IPS-20b (cell line): Measurements from ENCODE around the gene PNPLA7.

Experiments used
- H3K27ac ChIP-seq: one replicate; pipeline ENCODE4 v1.5.1; 2013; ENCODE audit warnings: low read length
- H3K27me3 ChIP-seq: 2 replicates; pipeline ENCODE4 v1.6.1; 2013; ENCODE audit warnings: mild to moderate bottlenecking, low read length, inconsistent platforms; ENCODE audit not compliant: insufficient read depth
- H3K36me3 ChIP-seq: 2 replicates; pipeline ENCODE4 v1.6.1; 2013; ENCODE audit warnings: low read depth, mild to moderate bottlenecking, inconsistent platforms, low read length, moderate library complexity; ENCODE audit not compliant: insufficient read depth
- H3K4me1 ChIP-seq: 2 replicates; pipeline ENCODE4 v1.6.1; 2013; ENCODE audit warnings: mild to moderate bottlenecking, control low read depth, inconsistent platforms, low read length, moderate library complexity; ENCODE audit not compliant: insufficient read depth
- H3K4me3 ChIP-seq: 2 replicates; pipeline ENCODE4 v1.5.1; 2013; ENCODE audit warnings: mild to moderate bottlenecking, low read length, inconsistent platforms
- H3K9ac ChIP-seq: 2 replicates; pipeline ENCODE4 v1.6.1; 2013; ENCODE audit warnings: low read depth, mild to moderate bottlenecking, inconsistent platforms, low read length, moderate library complexity
- H3K9me3 ChIP-seq: 2 replicates; pipeline ENCODE4 v1.6.1; 2013; ENCODE audit warnings: mild to moderate bottlenecking, low read depth, low read length, inconsistent platforms; ENCODE audit not compliant: insufficient read depth

PNPLA7 gene

DNA sequence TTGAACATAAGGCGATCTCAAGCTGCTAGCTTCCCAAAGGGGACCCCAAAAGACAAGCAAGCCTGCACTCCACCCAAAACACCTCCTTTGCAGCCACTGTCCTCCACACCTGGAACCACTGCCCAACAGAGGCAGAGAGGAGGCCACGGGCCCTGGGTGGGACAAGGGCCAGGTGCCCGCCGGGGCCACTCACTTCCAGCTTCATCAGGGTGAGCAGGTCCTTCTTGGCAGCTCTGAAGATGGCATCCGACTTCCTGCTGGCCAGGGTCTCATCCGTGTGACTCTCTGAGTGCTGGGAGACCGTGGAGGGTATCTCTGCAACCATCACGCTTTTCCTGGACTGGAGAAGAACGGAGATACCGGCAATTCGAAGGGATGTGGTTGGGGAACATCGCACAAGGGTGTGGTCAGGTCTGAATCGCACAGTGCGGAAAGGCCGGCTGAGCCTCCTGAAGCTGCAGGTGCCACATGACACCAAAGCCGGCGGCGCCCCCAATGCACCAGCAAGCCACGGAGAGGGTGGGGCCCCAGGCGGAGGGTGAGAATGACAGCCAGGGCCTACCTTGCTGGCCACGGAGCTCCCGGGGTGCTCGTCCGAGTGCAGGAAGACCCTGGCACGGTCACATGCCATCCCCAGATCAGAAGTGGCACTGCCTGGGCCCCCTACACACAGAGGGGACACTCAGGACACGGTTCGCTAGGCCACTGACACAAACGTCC lies 44.6 kb downstream of the PNPLA7 start:
- Histone ChIP-seq H3K27ac (no peak overlapping the region), H3K36me3 (no peaks in the 10 kb centered on the region), H3K27me3 (no peaks in the 10 kb centered on the region), H3K9me3 (peaks cover 36% of the 10 kb centered on the region), H3K9ac (no peak overlapping the region), H3K4me1 (no peaks in the 10 kb centered on the region), H3K4me3 (no peak overlapping the region)

DNA sequence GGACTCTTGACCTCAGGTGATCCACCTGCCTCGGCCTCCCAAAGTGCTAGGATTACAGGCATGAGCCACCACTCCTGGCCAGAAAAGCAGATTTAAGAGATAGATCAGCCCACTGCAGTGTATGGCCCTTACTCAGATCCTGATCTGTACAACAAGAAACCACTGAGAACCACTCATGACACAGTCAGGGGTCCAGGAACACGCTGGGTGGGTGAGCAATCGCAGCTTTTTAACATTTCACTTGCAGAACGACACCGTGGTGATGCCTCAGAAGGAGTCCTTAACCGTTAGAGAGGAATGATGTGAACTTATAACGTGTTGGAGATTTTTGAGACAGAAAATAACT lies 45.8 kb downstream of the PNPLA7 start:
- H3K27me3 ChIP-seq, result no peaks in the 10 kb centered on the region
- H3K4me3 ChIP-seq, result no peak overlapping the region
- no peak overlapping the region for H3K9ac ChIP-seq
- H3K27ac ChIP-seq, result no peak overlapping the region
- H3K9me3 ChIP-seq, result peaks cover 36% of the 10 kb centered on the region
- no peaks in the 10 kb centered on the region for H3K4me1 ChIP-seq
- no peaks in the 10 kb centered on the region for H3K36me3 ChIP-seq

DNA sequence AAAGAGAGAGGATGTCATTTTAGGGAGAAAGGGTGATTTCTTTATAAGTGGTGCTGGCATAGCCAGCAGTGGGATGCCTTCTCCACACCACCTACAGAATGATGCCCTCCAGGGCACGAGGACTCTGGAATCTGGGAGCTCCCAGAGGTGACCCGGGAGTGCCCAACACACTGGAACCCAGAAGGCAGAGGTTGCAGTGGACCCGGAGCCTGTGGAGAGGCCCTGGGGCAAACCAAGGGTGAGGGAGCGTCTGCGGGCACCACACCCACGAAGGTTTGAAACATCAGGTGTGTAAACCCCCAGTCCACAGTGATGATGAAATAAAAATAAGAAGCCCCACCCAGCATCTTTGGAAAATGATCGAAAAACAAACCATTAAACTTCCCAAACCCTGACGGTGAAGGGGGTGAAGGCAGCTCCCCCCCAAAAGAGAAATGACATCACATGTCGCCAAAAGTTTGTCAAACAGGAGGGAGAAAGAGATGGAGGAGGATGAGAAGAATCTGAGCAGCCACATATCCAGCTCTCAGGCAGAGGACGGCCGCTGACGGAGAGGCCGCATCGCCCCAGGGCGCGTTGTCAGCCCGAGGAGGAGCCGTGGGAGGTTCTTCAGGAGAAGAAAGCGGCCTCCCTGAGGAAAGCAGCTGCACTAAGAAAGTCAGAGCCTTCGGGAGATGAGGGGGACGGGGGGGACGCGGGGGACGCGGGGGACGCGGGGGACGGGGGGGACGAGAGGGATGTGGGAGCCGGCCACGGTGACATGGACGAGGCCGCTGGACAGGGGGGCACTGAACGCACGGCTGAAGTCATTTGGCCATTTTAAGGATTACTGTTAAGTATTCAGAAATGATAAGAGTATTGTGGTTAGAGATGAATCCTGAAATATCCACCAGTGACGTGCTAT lies 47.9 kb downstream of the PNPLA7 start:
- Histone ChIP-seq H3K4me3 (no peak overlapping the region), H3K9ac (no peak overlapping the region), H3K27ac (no peak overlapping the region), H3K4me1 (no peaks in the 10 kb centered on the region), H3K36me3 (no peaks in the 10 kb centered on the region), H3K27me3 (no peaks in the 10 kb centered on the region), H3K9me3 (peaks cover 31% of the 10 kb centered on the region)

DNA sequence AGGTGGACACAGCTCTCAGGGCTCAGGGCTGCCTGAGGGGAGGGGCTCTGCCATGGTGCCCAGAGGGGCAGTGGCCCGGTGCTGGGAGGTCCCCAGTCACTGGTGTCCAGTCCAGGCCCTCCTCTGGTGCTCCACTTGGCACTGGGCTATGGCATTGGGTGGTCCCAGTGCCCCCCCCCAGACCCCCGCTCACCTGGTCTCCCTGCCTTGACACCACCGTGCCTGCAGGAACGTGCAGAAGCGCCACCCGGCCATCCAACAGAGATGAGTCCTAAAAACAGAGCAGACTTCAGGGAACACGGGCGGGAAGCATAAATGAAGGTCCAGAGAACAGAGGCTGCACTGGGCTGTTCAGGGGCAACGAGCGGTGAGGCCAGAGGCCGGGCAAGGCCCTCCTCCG lies 48.7 kb downstream of the PNPLA7 start:
- Histone ChIP-seq H3K9ac (no peak overlapping the region), H3K4me1 (no peaks in the 10 kb centered on the region), H3K36me3 (no peaks in the 10 kb centered on the region), H3K4me3 (no peak overlapping the region), H3K27me3 (no peaks in the 10 kb centered on the region), H3K9me3 (peaks cover 31% of the 10 kb centered on the region), H3K27ac (no peak overlapping the region)

DNA sequence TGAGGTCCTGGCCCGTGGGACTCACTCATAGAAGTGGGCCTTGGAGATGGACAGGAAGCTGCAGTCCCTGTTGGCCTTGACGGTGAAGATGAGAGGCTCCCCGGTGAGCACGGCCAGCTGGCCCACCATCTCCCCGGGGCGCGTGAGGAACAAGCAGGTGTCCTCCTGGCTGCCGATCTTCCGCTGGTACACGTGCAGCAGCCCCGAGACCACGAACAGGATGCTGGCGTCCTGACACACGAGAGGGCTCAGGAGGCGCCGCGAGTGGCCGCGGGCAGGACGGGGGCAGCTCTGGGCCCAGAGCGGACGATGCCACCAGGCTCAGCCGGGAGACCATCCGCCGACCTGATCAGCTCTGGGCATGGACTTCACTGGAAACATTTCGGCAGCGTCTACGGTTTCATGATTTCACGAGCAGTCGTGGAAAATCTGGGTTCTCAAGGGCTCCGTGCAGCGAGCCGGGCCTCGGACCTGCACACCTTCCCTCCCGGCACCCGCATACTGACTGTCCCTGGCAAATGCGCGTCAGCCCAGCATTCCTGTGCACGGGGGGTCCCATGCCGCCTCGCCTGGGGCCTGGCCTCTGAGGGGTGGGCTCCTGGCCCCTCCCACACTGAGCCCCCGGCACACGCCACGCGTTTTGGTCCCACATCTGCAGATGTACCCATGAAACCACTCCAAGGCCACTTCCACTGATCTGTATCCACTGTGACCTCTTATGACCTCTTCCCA lies 49.4 kb downstream of the PNPLA7 start:
- no peak overlapping the region for H3K9ac ChIP-seq
- H3K36me3 ChIP-seq, result no peaks in the 10 kb centered on the region
- no peak overlapping the region for H3K4me3 ChIP-seq
- H3K27me3 ChIP-seq, result no peaks in the 10 kb centered on the region
- H3K27ac ChIP-seq, result no peak overlapping the region
- H3K4me1 ChIP-seq, result no peaks in the 10 kb centered on the region
- peaks cover 31% of the 10 kb centered on the region for H3K9me3 ChIP-seq

DNA sequence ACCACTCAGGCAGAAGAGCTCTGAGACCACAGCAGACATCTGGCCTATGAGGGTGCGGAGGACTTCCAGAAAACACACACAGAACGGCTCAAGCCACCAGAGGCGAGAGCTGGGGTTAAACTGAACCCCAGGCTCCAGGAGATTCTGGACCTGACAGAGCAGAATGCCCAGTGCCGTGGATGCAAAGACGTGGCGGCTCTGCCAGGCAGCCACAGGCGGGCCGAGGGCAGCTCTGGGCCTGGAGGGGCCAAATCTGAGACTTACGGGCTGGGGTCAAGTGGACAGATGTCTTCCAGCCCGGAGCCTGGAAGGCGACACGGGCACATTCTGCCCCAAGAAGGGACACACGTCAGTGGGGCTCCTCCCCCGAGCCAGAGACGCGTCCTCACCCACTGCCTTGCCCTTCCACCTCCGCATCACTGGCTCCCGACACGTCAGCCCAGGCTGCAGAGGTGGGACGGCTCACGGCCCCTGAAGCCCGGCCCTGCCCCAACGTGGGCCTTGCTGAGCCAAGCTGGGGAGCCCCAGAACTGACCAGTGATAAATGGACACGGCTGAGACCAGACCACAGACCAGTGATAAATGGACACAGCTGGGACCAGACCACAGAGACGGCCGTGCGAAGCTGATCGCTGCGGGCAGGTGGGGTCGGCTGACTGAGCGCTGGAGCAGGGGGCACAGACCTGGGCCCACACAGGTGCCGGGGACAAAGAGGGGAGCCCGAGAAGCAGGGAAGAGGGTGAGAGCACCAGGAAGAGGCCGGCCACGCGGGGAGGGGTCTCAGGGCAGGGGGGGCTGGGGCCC lies 50.1 kb downstream of the PNPLA7 start:
- H3K9ac ChIP-seq, result no peak overlapping the region
- H3K9me3 ChIP-seq, result peaks cover 26% of the 10 kb centered on the region
- no peak overlapping the region for H3K27ac ChIP-seq
- no peaks in the 10 kb centered on the region for H3K27me3 ChIP-seq
- no peak overlapping the region for H3K4me3 ChIP-seq
- H3K4me1 ChIP-seq, result no peaks in the 10 kb centered on the region
- H3K36me3 ChIP-seq, result no peaks in the 10 kb centered on the region

DNA sequence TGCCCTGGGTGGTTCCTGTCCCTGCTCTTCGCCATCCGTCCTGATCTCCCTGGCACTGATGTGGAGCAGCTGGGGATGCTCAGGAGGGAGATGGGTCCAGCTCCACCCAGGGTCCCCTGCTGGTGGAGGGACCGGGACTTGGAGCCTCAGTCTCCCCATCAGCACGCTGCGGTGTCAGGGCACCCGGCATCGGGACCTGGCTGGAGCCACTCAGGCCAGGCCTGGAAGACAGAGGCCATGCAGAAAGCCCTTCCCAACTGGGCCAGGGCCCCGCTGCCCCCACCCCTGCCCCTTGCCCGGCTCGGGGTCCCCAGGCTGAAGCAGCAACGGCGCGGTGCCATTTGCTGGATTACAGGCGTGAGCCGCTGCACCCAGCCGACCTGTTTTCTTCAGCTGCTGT lies 50.8 kb downstream of the PNPLA7 start:
- H3K9me3 ChIP-seq, result peaks cover 24% of the 10 kb centered on the region
- H3K27me3 ChIP-seq, result no peaks in the 10 kb centered on the region
- H3K4me3 ChIP-seq, result no peak overlapping the region
- no peak overlapping the region for H3K27ac ChIP-seq
- no peak overlapping the region for H3K9ac ChIP-seq
- H3K36me3 ChIP-seq, result no peaks in the 10 kb centered on the region
- H3K4me1 ChIP-seq, result no peaks in the 10 kb centered on the region

DNA sequence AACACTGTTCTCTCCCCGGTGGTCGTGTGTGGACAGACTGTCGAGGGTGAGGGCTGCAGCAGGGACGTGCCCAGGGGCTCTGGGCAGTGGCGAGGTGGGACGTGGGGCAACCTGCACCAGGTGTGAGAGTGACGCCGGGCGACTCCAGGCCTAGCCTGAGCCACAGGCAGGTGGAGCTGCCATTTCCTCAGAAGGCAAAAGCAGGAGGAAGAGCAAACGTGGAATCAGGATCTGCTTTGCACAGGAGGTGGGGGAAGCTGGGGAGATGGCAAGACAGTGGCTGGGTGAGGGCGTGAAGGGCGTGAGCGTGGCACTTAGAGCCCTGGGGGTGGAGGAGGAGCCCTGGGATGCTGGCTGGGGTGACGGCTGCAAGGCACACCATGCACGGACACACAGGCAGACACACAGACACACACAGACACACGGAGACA lies 51.5 kb downstream of the PNPLA7 start:
- no peak overlapping the region for H3K27ac ChIP-seq
- H3K36me3 ChIP-seq, result no peaks in the 10 kb centered on the region
- H3K4me1 ChIP-seq, result no peaks in the 10 kb centered on the region
- no peaks in the 10 kb centered on the region for H3K27me3 ChIP-seq
- H3K4me3 ChIP-seq, result no peak overlapping the region
- no peak overlapping the region for H3K9ac ChIP-seq
- H3K9me3 ChIP-seq, result peaks cover 21% of the 10 kb centered on the region

DNA sequence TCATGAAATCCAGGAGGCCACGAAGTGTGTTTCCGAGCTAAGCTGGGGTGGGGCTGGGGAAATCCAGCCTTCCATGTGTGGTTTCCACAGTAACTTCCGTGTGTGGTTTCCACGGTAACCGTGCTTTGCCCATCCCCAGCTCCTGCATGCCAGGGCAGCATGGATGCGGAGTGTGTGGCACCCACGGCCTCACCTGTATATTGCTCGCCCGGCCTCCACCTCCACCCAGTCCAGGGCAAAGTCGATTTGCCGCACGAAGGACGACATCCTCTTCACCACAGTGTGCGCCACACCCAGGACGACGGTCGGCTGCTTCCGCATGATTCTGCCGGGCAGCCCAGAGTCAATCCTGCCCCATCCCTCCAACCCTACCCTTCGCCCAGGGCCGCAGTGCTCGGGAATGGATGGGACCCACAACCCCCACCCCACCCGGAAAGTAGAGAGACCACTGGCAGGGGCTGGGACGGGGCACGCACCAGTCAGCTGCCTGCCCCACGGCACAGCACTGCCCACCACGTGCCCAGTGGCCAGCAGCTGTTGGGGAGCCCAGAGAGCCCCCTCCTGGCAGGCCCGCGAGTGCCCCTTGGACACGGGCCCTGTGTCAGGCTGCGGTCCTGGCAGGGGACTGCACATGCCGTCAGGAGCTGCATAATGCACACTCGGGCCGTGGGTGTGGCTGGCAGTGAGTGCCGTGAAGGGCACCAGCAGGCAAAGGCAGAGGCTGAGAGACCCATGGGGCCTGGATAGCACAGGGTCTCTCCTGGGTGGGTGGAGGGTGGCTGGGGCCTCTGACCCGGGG lies 52.1 kb downstream of the PNPLA7 start:
- no peaks in the 10 kb centered on the region for H3K27me3 ChIP-seq
- H3K4me3 ChIP-seq, result no peak overlapping the region
- no peaks in the 10 kb centered on the region for H3K4me1 ChIP-seq
- H3K27ac ChIP-seq, result no peak overlapping the region
- no peak overlapping the region for H3K9ac ChIP-seq
- peaks cover 20% of the 10 kb centered on the region for H3K9me3 ChIP-seq
- no peaks in the 10 kb centered on the region for H3K36me3 ChIP-seq

DNA sequence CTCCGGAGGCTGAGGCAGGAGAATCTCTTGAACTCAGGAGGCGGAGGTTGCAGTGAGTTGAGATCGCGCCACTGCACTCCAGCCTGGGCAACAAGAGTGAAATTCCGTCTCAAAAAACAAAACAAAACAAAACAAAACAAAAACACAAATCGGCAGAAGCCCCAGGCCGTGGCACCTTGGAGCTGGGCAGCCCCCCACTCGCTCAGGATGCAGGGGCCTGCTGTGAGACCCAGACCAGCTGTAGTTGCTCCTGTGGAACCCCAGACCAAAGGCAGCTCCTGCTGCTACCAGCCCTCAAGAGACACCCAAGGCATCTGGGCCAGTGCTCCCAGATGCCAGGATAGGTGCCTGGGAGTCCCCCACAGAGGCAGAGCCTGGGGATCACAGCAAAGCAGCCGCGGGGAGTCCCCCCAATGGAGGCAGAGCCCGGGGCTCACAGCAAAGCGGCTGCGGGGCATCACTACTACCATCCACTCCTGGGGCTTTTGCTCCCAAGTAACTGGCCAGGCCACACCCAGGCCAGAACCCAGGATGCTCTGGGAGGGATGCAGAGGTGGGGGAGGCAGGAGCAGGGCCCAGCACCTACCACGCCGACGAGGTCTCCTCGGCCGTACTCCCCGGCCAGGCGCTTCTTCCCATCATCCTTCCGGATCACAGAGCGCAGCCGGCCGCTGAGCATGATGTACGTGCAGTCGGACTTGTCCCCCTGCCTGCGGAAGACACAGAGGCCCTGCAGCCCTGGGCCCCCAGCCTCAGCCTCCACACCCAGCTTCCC lies 53.4 kb downstream of the PNPLA7 start:
- no peaks in the 10 kb centered on the region for H3K27me3 ChIP-seq
- H3K4me3 ChIP-seq, result no peak overlapping the region
- no peak overlapping the region for H3K27ac ChIP-seq
- peaks cover 8% of the 10 kb centered on the region; the same call in 1 of the 2 replicates for H3K9me3 ChIP-seq
- no peaks in the 10 kb centered on the region for H3K4me1 ChIP-seq
- no peaks in the 10 kb centered on the region for H3K36me3 ChIP-seq
- H3K9ac ChIP-seq, result no peak overlapping the region
